Measurements from ENCODE around the gene LRRC47. TPM values are rescaled to one million over a fixed set of nuclear protein-coding genes. Genes with fewer than 3 reads are reported as not detected.

The LRRC47 gene
- total and polyA plus RNA-seq, 12 donors, result 16.9 to 58.3 (median 44.7) TPM

GRCh38 chr1:3838788-3839187 lies 42.5 kb upstream of the LRRC47 start:
- Histone ChIP-seq H3K27me3 (no peaks in the 10 kb centered on the region), H3K4me1 (replicated peaks in 1 of 2) (no peaks in the 10 kb centered on the region), H3K4me3 (no peak overlapping the region), H3K27ac (no peak overlapping the region), H3K9me3 (replicated peaks in 1 of 3) (peaks cover 0 to 7% (median 0%) of the 10 kb centered on the region in 3 donors), H3K36me3 (replicated peaks in 1 of 2) (peaks cover 0 to 56% of the 10 kb centered on the region in 2 donors)
- no peak for TF ChIP-seq POLR2A (IDR thresholded peaks at IDR 0.05)
- no peak for TF ChIP-seq CTCF (IDR thresholded peaks at IDR 0.05)
- intact Hi-C loops (cut with DNase I), result no loop called here
- whole genome bisulfite sequencing, 4 donors, result 95 to 97% (median 96%) methylated on average over 11 of the region's 11 CpGs
- no peak for DNase-seq

GRCh38 chr1:3837685-3838084 lies 41.4 kb upstream of the LRRC47 start:
- no peak for TF ChIP-seq CTCF (IDR thresholded peaks at IDR 0.05)
- TF ChIP-seq POLR2A (IDR thresholded peaks at IDR 0.05), result no peak
- no peaks in the 10 kb centered on the region for H3K4me1 ChIP-seq (replicated peaks in 1 of 2)
- no peaks in the 10 kb centered on the region for H3K27me3 ChIP-seq
- no peak overlapping the region for H3K27ac ChIP-seq
- H3K4me3 ChIP-seq, result no peak overlapping the region
- peaks cover 0 to 55% of the 10 kb centered on the region in 2 donors for H3K36me3 ChIP-seq (replicated peaks in 1 of 2)
- intact Hi-C loops (cut with DNase I), result no loop called here
- H3K9me3 ChIP-seq (replicated peaks in 1 of 3), result peaks cover 0 to 7% (median 0%) of the 10 kb centered on the region in 3 donors
- DNase-seq, result no peak
- 91 to 100% (median 98%) methylated on average over 1 of the region's 1 CpG for WGBS, 4 donors

GRCh38 chr1:3837200-3837599 lies 40.9 kb upstream of the LRRC47 start:
- H3K9me3 ChIP-seq (replicated peaks in 1 of 3), result peaks cover 0 to 7% (median 0%) of the 10 kb centered on the region in 3 donors
- TF ChIP-seq POLR2A (IDR thresholded peaks at IDR 0.05) (no peak), CTCF (IDR thresholded peaks at IDR 0.05) (no peak)
- no peaks in the 10 kb centered on the region for H3K27me3 ChIP-seq
- WGBS, 4 donors, result 97 to 99% (median 98%) methylated on average over 6 of the region's 6 CpGs
- H3K36me3 ChIP-seq (replicated peaks in 1 of 2), result peaks cover 0 to 55% of the 10 kb centered on the region in 2 donors
- H3K4me1 ChIP-seq (replicated peaks in 1 of 2), result no peaks in the 10 kb centered on the region
- H3K4me3 ChIP-seq, result no peak overlapping the region
- DNase-seq, result no peak
- intact Hi-C loops (cut with DNase I), result no loop called here
- no peak overlapping the region for H3K27ac ChIP-seq

GRCh38 chr1:3836421-3836820 lies 40.1 kb upstream of the LRRC47 start:
- Histone ChIP-seq H3K4me3 (no peak overlapping the region), H3K27ac (no peak overlapping the region), H3K27me3 (no peaks in the 10 kb centered on the region), H3K36me3 (replicated peaks in 1 of 2) (peaks cover 0 to 57% of the 10 kb centered on the region in 2 donors), H3K9me3 (replicated peaks in 1 of 3) (peaks cover 0 to 7% (median 0%) of the 10 kb centered on the region in 3 donors), H3K4me1 (replicated peaks in 1 of 2) (peaks cover 0 to 8% of the 10 kb centered on the region in 2 donors)
- DNase-seq, result no peak
- 94 to 96% (median 96%) methylated on average over 11 of the region's 11 CpGs for WGBS, 4 donors
- intact Hi-C loops (cut with DNase I), result no loop called here
- TF ChIP-seq POLR2A (IDR thresholded peaks at IDR 0.05), result no peak
- no peak for TF ChIP-seq CTCF (IDR thresholded peaks at IDR 0.05)
